PFSK-1 (cell line): Measurements from ENCODE around the gene MRPL28.

Experiments used
- POLR2AphosphoS5 ChIP-seq: IDR thresholded peaks from 2 replicates; pipeline ENCODE4 v1.6.1; 2012; ENCODE audit warnings: low read depth, mild to moderate bottlenecking, control low read depth, low read length, moderate library complexity
- REST ChIP-seq, 2 experiments: IDR thresholded peaks; 2 replicates each; pipeline versions ENCODE4 v1.6.1 to v1.8.0; 2011 to 2012; ENCODE audit warnings: low read depth in 2 of 2, low read length in 2 of 2, control low read depth in 1 of 2, inconsistent platforms in 1 of 2, mild to moderate bottlenecking in 1 of 2, moderate library complexity in 1 of 2; ENCODE audit not compliant: insufficient read depth in 1 of 2

- TF ChIP-seq POLR2AphosphoS5 (no peak), REST (IDR thresholded peaks at IDR 0.05; ENCODE audit: insufficient read depth in 1 of 2, low read depth in 2 of 2, low read length in 2 of 2) (no peak)
Observed at GRCh38 chr16:337975-338575, 32.3 kb downstream of the MRPL28 start.
